ENCODE measurements around the gene SLX9.

Gene SLX9

GRCh38 chr21:44947111-44947929 lies 7.5 kb downstream of the SLX9 start:
- peak; percentile 43 for FAIRE-seq
- DNase-seq (ENCODE audit: insufficient read length, low spot score): peak; percentile 98
- TF ChIP-seq POLR2A (IDR thresholded peaks at IDR 0.05; ENCODE audit: low read depth, low read length): no peak

- no peak for FAIRE-seq
- peak; percentile 92 for DNase-seq (ENCODE audit: insufficient read length, low spot score)
- TF ChIP-seq POLR2A (IDR thresholded peaks at IDR 0.05; ENCODE audit: low read depth, low read length): no peak
Measured at GRCh38 chr21:44947930-44948331, 8.1 kb downstream of the SLX9 start.

- TF ChIP-seq POLR2A (IDR thresholded peaks at IDR 0.05; ENCODE audit: low read depth, low read length): no peak
- FAIRE-seq: no peak
Measured at GRCh38 chr21:44948426-44949120, 8.7 kb downstream of the SLX9 start.

GRCh38 chr21:44949161-44949778 lies 9.4 kb downstream of the SLX9 start:
- no peak for DNase-seq (ENCODE audit: insufficient read length, low spot score)
- TF ChIP-seq POLR2A (IDR thresholded peaks at IDR 0.05; ENCODE audit: low read depth, low read length): no peak
- no peak for FAIRE-seq

More at GRCh38 chr21:44948426-44949120, 8.7 kb downstream of the SLX9 start:
- DNase-seq (ENCODE audit: insufficient read length, low spot score): no peak

- no peak for TF ChIP-seq POLR2A (IDR thresholded peaks at IDR 0.05; ENCODE audit: low read depth, low read length)
- peak; percentile 84 for DNase-seq (ENCODE audit: insufficient read length, low spot score)
- no peak for FAIRE-seq
Measured at GRCh38 chr21:44949779-44950198, 10.0 kb downstream of the SLX9 start.

GRCh38 chr21:44950351-44950750 lies 10.5 kb downstream of the SLX9 start:
- FAIRE-seq (no peak), DNase-seq (ENCODE audit: insufficient read length, low spot score) (no peak)
- no peak for TF ChIP-seq POLR2A (IDR thresholded peaks at IDR 0.05; ENCODE audit: low read depth, low read length)

GRCh38 chr21:44951186-44951915 lies 11.5 kb downstream of the SLX9 start:
- TF ChIP-seq POLR2A (IDR thresholded peaks at IDR 0.05; ENCODE audit: low read depth, low read length): no peak
- FAIRE-seq (no peak), DNase-seq (ENCODE audit: insufficient read length, low spot score) (no peak)

GRCh38 chr21:44952116-44952928 lies 12.5 kb downstream of the SLX9 start:
- DNase-seq (ENCODE audit: insufficient read length, low spot score) (no peak), FAIRE-seq (no peak)
- TF ChIP-seq POLR2A (IDR thresholded peaks at IDR 0.05; ENCODE audit: low read depth, low read length): no peak

GRCh38 chr21:44952929-44953627 lies 13.2 kb downstream of the SLX9 start:
- FAIRE-seq (no peak), DNase-seq (ENCODE audit: insufficient read length, low spot score) (no peak)

GRCh38 chr21:44953628-44954021 lies 13.8 kb downstream of the SLX9 start:
- no peak for FAIRE-seq
- TF ChIP-seq POLR2A (IDR thresholded peaks at IDR 0.05; ENCODE audit: low read depth, low read length): no peak
- no peak for DNase-seq (ENCODE audit: insufficient read length, low spot score)

More at GRCh38 chr21:44952929-44953627, 13.2 kb downstream of the SLX9 start:
- no peak for TF ChIP-seq POLR2A (IDR thresholded peaks at IDR 0.05; ENCODE audit: low read depth, low read length)

GRCh38 chr21:44954281-44954771 lies 14.5 kb downstream of the SLX9 start:
- DNase-seq (ENCODE audit: insufficient read length, low spot score) (no peak), FAIRE-seq (no peak)
- no peak for TF ChIP-seq POLR2A (IDR thresholded peaks at IDR 0.05; ENCODE audit: low read depth, low read length)

- FAIRE-seq (no peak), DNase-seq (ENCODE audit: insufficient read length, low spot score) (no peak)
- TF ChIP-seq POLR2A (IDR thresholded peaks at IDR 0.05; ENCODE audit: low read depth, low read length): no peak
Measured at GRCh38 chr21:44955141-44955797, 15.4 kb downstream of the SLX9 start.
